HG03520 (cell line): ENCODE measurements around the gene ZMYND12.

Source experiments
- ATAC-seq: cut with Tn5 transposase; IDR thresholded peaks from one replicate; pipeline ENCODE4 v1.9.1; 2021; ENCODE audit warnings: mild to moderate bottlenecking, moderate library complexity; ENCODE audit not compliant: unreplicated experiment

Gene ZMYND12

GRCh38 chr1:42399315-42400100 lies 56.3 kb downstream of the ZMYND12 start:
- no peak for ATAC-seq

- ATAC-seq = no peak
Measured at GRCh38 chr1:42392967-42393848, 62.6 kb downstream of the ZMYND12 start.

DNA sequence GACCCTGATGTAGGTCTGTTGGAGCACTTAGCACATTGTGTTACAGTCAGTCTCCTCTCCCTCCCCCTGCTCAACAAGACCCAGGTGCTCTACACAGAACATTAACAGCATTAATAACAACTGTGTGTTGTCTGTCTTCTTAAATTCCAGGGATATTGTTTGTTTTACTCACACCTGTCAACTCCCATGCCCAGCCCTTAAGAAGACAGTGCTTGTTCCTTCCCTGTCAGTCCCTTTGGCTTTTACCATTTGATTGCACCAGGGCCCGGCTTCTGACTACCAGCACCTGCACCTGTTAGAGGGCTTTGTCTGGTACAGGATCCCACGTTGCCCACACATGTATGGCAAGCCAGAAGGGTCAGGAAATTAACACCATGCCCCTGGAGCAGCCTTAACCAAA lies 63.6 kb downstream of the ZMYND12 start:
- ATAC-seq = no peak

- ATAC-seq = no peak
Measured at GRCh38 chr1:42386051-42386450, 69.8 kb downstream of the ZMYND12 start.

DNA sequence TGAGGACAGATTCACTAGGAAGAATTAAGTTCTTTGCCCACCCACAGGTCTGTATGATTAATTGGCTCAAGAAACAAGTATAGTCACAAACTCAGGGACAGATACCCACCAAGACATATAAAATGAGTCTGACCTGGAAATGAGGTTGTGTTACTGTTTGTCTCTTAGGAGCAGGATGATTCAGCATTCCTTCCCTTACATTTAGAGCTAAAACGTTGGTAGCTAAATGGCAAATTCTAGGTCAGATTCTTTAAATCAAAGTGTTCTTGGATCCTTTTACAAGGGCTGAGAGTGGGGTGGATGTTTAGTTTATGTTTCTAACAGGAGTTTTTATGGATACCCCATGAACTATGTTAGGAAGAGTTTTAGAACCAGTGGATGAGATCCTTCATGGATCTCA lies 70.5 kb downstream of the ZMYND12 start:
- no peak for ATAC-seq

DNA sequence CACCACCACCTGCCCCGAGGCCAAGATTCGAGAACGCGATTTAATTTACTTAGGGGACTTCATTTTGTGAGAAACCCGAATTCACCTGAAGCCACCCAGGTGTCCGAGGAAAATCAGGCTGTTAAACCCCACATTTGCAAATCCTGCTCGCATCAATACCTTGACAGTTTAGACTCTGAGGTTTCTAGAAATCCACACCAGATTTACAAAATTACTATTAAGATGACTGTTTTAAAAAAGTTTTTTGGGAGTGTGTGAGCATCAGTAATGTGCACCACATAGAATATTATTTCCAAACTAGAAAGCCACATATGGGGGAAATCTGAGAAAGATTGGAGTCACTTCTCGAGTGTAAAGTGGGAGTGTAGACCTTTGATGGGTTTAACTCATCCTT lies 74.5 kb downstream of the ZMYND12 start:
- no peak for ATAC-seq

DNA sequence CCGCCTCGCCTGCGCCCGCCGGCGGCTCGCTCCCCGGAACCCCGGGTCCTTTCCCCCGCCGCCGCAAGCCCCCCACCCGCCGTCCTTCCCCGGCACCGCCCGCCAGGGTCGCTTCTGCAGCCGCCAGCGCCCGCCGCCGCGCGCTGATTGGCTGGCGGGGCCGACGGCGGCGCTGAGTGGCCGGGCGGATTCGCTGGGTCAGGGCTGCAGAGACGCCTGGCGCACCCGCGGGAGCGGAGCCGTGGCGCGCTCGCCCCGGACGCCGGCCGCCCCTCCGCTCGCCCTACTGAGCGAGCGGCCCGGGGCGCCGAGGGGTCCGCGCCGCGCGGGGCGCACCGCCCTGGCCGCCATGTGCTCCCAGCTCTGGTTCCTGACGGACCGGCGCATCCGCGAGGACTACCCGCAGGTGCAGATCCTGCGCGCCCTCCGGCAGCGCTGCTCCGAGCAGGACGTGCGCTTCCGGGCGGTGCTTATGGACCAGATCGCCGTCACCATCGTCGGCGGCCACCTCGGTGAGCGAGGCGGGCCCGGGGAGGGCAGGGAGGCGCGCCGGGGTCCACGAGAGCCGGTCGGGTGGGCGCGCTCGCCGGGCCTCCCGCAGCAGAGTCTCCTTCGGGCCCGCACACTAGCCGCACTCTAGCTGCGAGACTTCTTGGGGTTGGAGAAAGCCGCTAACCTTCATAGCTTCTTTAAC lies 75.1 kb downstream of the ZMYND12 start, which contains the start of gene RIMKLA:
TSS of gene RIMKLA (plus strand) at position 207 of the 694 bp plus-strand sequence. CDS start at position 350, 143 bp downstream.
- peak; percentile 78 for ATAC-seq
